Liver (tissue), 9 donors: Measurements from ENCODE around the gene MST1. TPM values are rescaled to one million over a fixed set of nuclear protein-coding genes. Genes with fewer than 3 reads are reported as not detected.

ENCODE experiments used
- DNase-seq: peaks from one replicate; pipeline ENCODE4 v3.0.0-alpha.2; 2017; ENCODE audit warnings: low spot score
- H3K27ac ChIP-seq, 2 donors: one replicate each; pipeline ENCODE4 v1.7.0; 2013; ENCODE audit warnings: inconsistent platforms in 2 of 2, low read length in 2 of 2, control low read depth in 1 of 2, low read depth in 1 of 2, mild to moderate bottlenecking in 1 of 2
- H3K27me3 ChIP-seq, 4 donors: one replicate each; pipeline versions ENCODE4 v1.6.1 to v1.7.0; 2013; ENCODE audit warnings: low read length in 3 of 4, inconsistent platforms in 1 of 4, mild to moderate bottlenecking in 1 of 4, moderate library complexity in 1 of 4; ENCODE audit not compliant: control insufficient read depth in 4 of 4, insufficient read depth in 4 of 4
- H3K36me3 ChIP-seq, 4 donors: one replicate each; pipeline versions ENCODE4 v1.6.1 to v1.7.0; 2013; ENCODE audit warnings: low read length in 3 of 4, mild to moderate bottlenecking in 3 of 4, low read depth in 1 of 4, moderate library complexity in 1 of 4; ENCODE audit not compliant: control insufficient read depth in 4 of 4, insufficient read depth in 3 of 4
- H3K4me1 ChIP-seq, 4 donors: one replicate each; pipeline versions ENCODE4 v1.6.1 to v1.7.0; 2013; ENCODE audit warnings: low read length in 3 of 4, mild to moderate bottlenecking in 3 of 4, moderate library complexity in 1 of 4; ENCODE audit not compliant: control insufficient read depth in 4 of 4, insufficient read depth in 4 of 4
- H3K4me3 ChIP-seq, 3 donors: one replicate each; pipeline versions ENCODE4 v1.6.1 to v1.7.0; 2013; ENCODE audit warnings: low read length in 3 of 3, control low read depth in 1 of 3, low read depth in 1 of 3, mild to moderate bottlenecking in 1 of 3
- H3K9ac ChIP-seq, 2 donors: one replicate each; pipeline ENCODE4 v1.7.0; 2013; ENCODE audit warnings: low read length in 2 of 2, mild to moderate bottlenecking in 2 of 2, moderate library complexity in 2 of 2, control low read depth in 1 of 2, low read depth in 1 of 2
- H3K9me3 ChIP-seq, 4 donors: one replicate each; pipeline versions ENCODE4 v1.6.1 to v1.7.0; 2013; ENCODE audit warnings: low read length in 3 of 4; ENCODE audit not compliant: control insufficient read depth in 4 of 4
- ATF3 ChIP-seq: IDR thresholded peaks from 2 replicates; pipeline ENCODE4 v1.6.1; 2016; ENCODE audit warnings: antibody characterized with exemption
- EGR1 ChIP-seq, 2 donors: IDR thresholded peaks; 2 replicates each; pipeline ENCODE4 v1.6.1; 2016 to 2018; ENCODE audit warnings: antibody characterized with exemption in 2 of 2, low read depth in 2 of 2
- FOXA1 ChIP-seq: IDR thresholded peaks from 2 replicates; pipeline ENCODE4 v1.6.1; 2016; ENCODE audit warnings: antibody characterized with exemption
- FOXA2 ChIP-seq: IDR thresholded peaks from 2 replicates; pipeline ENCODE4 v1.6.1; 2016; ENCODE audit warnings: antibody characterized with exemption
- GABPA ChIP-seq, 2 donors: IDR thresholded peaks in 1 of 2; conservative IDR thresholded peaks in 1 of 2; 2 replicates each; pipeline ENCODE4 v1.6.1; 2016; ENCODE audit warnings: antibody characterized with exemption in 2 of 2, mild to moderate bottlenecking in 1 of 2, moderate library complexity in 1 of 2
- JUND ChIP-seq, 2 donors: IDR thresholded peaks; 2 replicates each; pipeline ENCODE4 v1.6.1; 2016; ENCODE audit warnings: antibody characterized with exemption in 2 of 2
- MAX ChIP-seq: IDR thresholded peaks from 2 replicates; pipeline ENCODE4 v1.6.1; 2016; ENCODE audit warnings: antibody characterized with exemption
- NR2F2 ChIP-seq: IDR thresholded peaks from 2 replicates; pipeline ENCODE4 v1.6.1; 2016; ENCODE audit warnings: antibody characterized with exemption
- RAD21 ChIP-seq, 2 donors: IDR thresholded peaks; 2 replicates each; pipeline ENCODE4 v1.6.1; 2016; ENCODE audit warnings: antibody characterized with exemption in 2 of 2, mild to moderate bottlenecking in 2 of 2
- REST ChIP-seq: IDR thresholded peaks from 2 replicates; pipeline ENCODE4 v1.6.1; 2016; ENCODE audit warnings: antibody characterized with exemption, mild to moderate bottlenecking
- RXRA ChIP-seq, 2 donors: IDR thresholded peaks; 2 replicates each; pipeline ENCODE4 v1.6.1; 2017 to 2018; ENCODE audit warnings: antibody characterized with exemption in 2 of 2, mild to moderate bottlenecking in 1 of 2
- SP1 ChIP-seq: IDR thresholded peaks from 2 replicates; pipeline ENCODE4 v1.6.1; 2018; ENCODE audit warnings: antibody characterized with exemption, mild to moderate bottlenecking
- TAF1 ChIP-seq: conservative IDR thresholded peaks from 2 replicates; pipeline ENCODE4 v1.6.1; 2016; ENCODE audit warnings: antibody characterized with exemption, mild to moderate bottlenecking
- YY1 ChIP-seq: IDR thresholded peaks from 2 replicates; pipeline ENCODE4 v1.6.1; 2016; ENCODE audit warnings: antibody characterized with exemption, mild to moderate bottlenecking
- ZBTB33 ChIP-seq: IDR thresholded peaks from 2 replicates; pipeline ENCODE4 v1.6.1; 2016; ENCODE audit warnings: antibody characterized with exemption
- WGBS: extraction: QIAGEN DNeasy Blood & Tissue Kit; methylation state at CpG from one replicate; pipeline ENCODE4 v1.1.7; 2013; 5-methylcytosine and 5-hydroxymethylcytosine counted together
- polyA plus RNA-seq, 2 donors: library from polyadenylated mRNA; stranded (reverse) in 1 of 2; unstranded in 1 of 2; fragments of 200-250 nt in 1 of 2; fragments of >200 nt in 1 of 2; fragmentation: Nextera tagmentation in 1 of 2; extraction: Ambion mirVana in 1 of 2; gene quantifications; one replicate each; pipeline versions ENCODE4 v1.2.1 to v1.2.3, GENCODE V29; 2013 to 2015
- total RNA-seq, 2 donors: library from RNA; depleted of rRNA; stranded (reverse); fragments of >200 nt; gene quantifications; one replicate each; pipeline ENCODE4 v1.2.3, GENCODE V29; 2014
- TF ChIP-seq, protein P1 (sequence below): fragments of 150-350 bp; IDR thresholded peaks from 2 replicates; pipeline ENCODE4 v1.5.1; 2017; ENCODE audit warnings: improper control_type of control experiment, low read depth, low read length; ENCODE audit not compliant: missing input control
- donor health status: healthy.
- donor health status: healthy.
- donor health status: healthy.
- donor health status: healthy.
- donor health status: healthy.

MST1 gene
- total and polyA plus RNA-seq, 4 donors = 262 to 634 (median 530) TPM

- WGBS = 97% methylated on average over 14 of the region's 14 CpGs
- H3K27ac ChIP-seq = no peak overlapping the region
- no peak overlapping the region for H3K9ac ChIP-seq
- H3K9me3 ChIP-seq = no peaks in the 10 kb centered on the region
- H3K27me3 ChIP-seq = no peaks in the 10 kb centered on the region
- no peak for DNase-seq
- H3K4me1 ChIP-seq = peaks cover 4 to 18% (median 9%) of the 10 kb centered on the region in 4 donors
- TF ChIP-seq REST (no peak), GABPA (IDR thresholded peaks at IDR 0.05 in 1 of 2, conservative IDR thresholded peaks at IDR 0.05 in 1 of 2) (no peak), FOXA2 (no peak), RXRA (IDR thresholded peaks at IDR 0.05) (no peak), TAF1 (no peak), RAD21 (IDR thresholded peaks at IDR 0.05) (no peak), EGR1 (IDR thresholded peaks at IDR 0.05; ENCODE audit: low read depth in 2 of 2) (no peak), SP1 (no peak), ATF3 (no peak), JUND (IDR thresholded peaks at IDR 0.05) (no peak), YY1 (no peak), NR2F2 (no peak), MAX (no peak), FOXA1 (no peak)
- TF ChIP-seq, protein P1, sequence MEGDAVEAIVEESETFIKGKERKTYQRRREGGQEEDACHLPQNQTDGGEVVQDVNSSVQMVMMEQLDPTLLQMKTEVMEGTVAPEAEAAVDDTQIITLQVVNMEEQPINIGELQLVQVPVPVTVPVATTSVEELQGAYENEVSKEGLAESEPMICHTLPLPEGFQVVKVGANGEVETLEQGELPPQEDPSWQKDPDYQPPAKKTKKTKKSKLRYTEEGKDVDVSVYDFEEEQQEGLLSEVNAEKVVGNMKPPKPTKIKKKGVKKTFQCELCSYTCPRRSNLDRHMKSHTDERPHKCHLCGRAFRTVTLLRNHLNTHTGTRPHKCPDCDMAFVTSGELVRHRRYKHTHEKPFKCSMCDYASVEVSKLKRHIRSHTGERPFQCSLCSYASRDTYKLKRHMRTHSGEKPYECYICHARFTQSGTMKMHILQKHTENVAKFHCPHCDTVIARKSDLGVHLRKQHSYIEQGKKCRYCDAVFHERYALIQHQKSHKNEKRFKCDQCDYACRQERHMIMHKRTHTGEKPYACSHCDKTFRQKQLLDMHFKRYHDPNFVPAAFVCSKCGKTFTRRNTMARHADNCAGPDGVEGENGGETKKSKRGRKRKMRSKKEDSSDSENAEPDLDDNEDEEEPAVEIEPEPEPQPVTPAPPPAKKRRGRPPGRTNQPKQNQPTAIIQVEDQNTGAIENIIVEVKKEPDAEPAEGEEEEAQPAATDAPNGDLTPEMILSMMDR = no peak
- peaks cover 6 to 68% (median 23%) of the 10 kb centered on the region in 4 donors for H3K36me3 ChIP-seq
- H3K4me3 ChIP-seq = no peak overlapping the region
These were observed 28.1 kb upstream of the MST1 start for GRCh38 chr3:49717211-49717958.

GRCh38 chr3:49716691-49717210 is 27.5 kb upstream of the MST1 start:
- no peak for DNase-seq
- Histone ChIP-seq H3K9ac (no peak overlapping the region), H3K27me3 (no peaks in the 10 kb centered on the region), H3K27ac (no peak overlapping the region), H3K36me3 (peaks cover 6 to 69% (median 21%) of the 10 kb centered on the region in 4 donors), H3K4me3 (no peak overlapping the region), H3K9me3 (no peaks in the 10 kb centered on the region), H3K4me1 (peaks cover 2 to 14% (median 7%) of the 10 kb centered on the region in 4 donors)
- TF ChIP-seq FOXA1 = no peak
- no peak for TF ChIP-seq GABPA (IDR thresholded peaks at IDR 0.05 in 1 of 2, conservative IDR thresholded peaks at IDR 0.05 in 1 of 2)
- no peak for TF ChIP-seq ZBTB33
- TF ChIP-seq SP1 = no peak
- no peak for TF ChIP-seq MAX
- TF ChIP-seq TAF1 = no peak
- TF ChIP-seq NR2F2 = no peak
- 97% methylated on average over 16 of the region's 16 CpGs for WGBS
